K562 (cell line): ENCODE results near the gene B3GAT3. TPM values are rescaled to one million over a fixed set of nuclear protein-coding genes. Genes with fewer than 3 reads are reported as not detected.
A peak's percentile ranks its signal among the peaks of the same experiment; 100 is the strongest.

ENCODE experiments used
- CHD4 ChIP-seq: fragments of 200-600 bp; sonication (generic); IDR thresholded peaks from 3 replicates; pipeline ENCODE4 v1.6.1; 2012; ENCODE audit warnings: low read depth, mild to moderate bottlenecking, mixed read lengths, low read length, inconsistent platforms; ENCODE audit not compliant: insufficient read depth, insufficient replicate concordance, poor library complexity, severe bottlenecking
- EZH2 ChIP-seq: IDR thresholded peaks from 2 replicates; pipeline ENCODE4 v1.6.1; 2012; ENCODE audit warnings: low read depth, mild to moderate bottlenecking, inconsistent platforms, low read length, borderline replicate concordance
- GABPB2 ChIP-seq: fragments of 250-450 bp; sonication (Bioruptor Pico); conservative IDR thresholded peaks from 2 replicates; pipeline ENCODE4 v1.5.1; 2021; ENCODE audit warnings: mild to moderate bottlenecking
- HDAC3 ChIP-seq: fragments of 450-650 bp; IDR thresholded peaks from 2 replicates; pipeline ENCODE4 v1.6.1; 2018; ENCODE audit warnings: borderline replicate concordance, mild to moderate bottlenecking, moderate library complexity; ENCODE audit not compliant: partially characterized antibody
- KAT2B ChIP-seq: IDR thresholded peaks from one replicate; pipeline ENCODE4 v1.6.1; 2012; ENCODE audit warnings: low read depth, mild to moderate bottlenecking, control low read depth, inconsistent platforms, low read length, moderate library complexity
- NFE2L1 ChIP-seq: fragments of 450-650 bp; IDR thresholded peaks from 2 replicates; pipeline ENCODE4 v1.6.1; 2016; ENCODE audit warnings: missing genetic modification characterization, low read depth, mild to moderate bottlenecking, missing compliant biosample characterization, moderate library complexity, borderline replicate concordance
- NR2C2 ChIP-seq, 2 experiments: fragments of 200-800 bp in 1 of 2; sonication (Bioruptor generic) in 1 of 2; sonication (generic) in 1 of 2; formaldehyde crosslinking in 1 of 2; IDR thresholded peaks; 2 replicates each; pipeline versions ENCODE4 v1.6.1 to v1.8.0; 2016 to 2022; ENCODE audit warnings: mild to moderate bottlenecking in 1 of 2, missing compliant biosample characterization in 1 of 2, missing genetic modification characterization in 1 of 2, missing genetic modification reagents in 1 of 2
- PHTF2 ChIP-seq: fragments of 250-450 bp; sonication (Bioruptor Pico); IDR thresholded peaks from 2 replicates; pipeline ENCODE4 v1.5.0; 2021; ENCODE audit warnings: mild to moderate bottlenecking
- PML ChIP-seq: IDR thresholded peaks from 2 replicates; pipeline ENCODE4 v1.6.1; 2012; ENCODE audit warnings: low read length, inconsistent platforms
- SMAD3 ChIP-seq: fragments of 450-650 bp; formaldehyde crosslinking; conservative IDR thresholded peaks from 2 replicates; pipeline ENCODE4 v1.4.0; 2020; ENCODE audit warnings: mild to moderate bottlenecking
- SRF ChIP-seq, 2 experiments: fragments of 250-450, 450-650 bp in 1 of 2; sonication (Bioruptor Pico) in 1 of 2; sonication (generic) in 1 of 2; formaldehyde crosslinking; IDR thresholded peaks; 2 replicates each; pipeline versions ENCODE4 v1.5.0 to v1.5.1; 2020 to 2022; ENCODE audit warnings: mild to moderate bottlenecking in 1 of 2, missing genetic modification reagents in 1 of 2
- TARDBP ChIP-seq: fragments of 450-650 bp; IDR thresholded peaks from 2 replicates; pipeline ENCODE4 v1.6.1; 2016
- TCF3 ChIP-seq: sonication (generic); formaldehyde crosslinking; IDR thresholded peaks from 2 replicates; pipeline ENCODE4 v1.4.0; 2020; ENCODE audit warnings: mild to moderate bottlenecking, missing genetic modification reagents
- XRCC4 ChIP-seq: IDR thresholded peaks from one replicate; pipeline ENCODE4 v1.6.1; 2011; ENCODE audit not compliant: insufficient read depth, insufficient read length; ENCODE audit errors: extremely low read depth
- XRCC5 ChIP-seq: fragments of 200-400 bp; formaldehyde crosslinking; IDR thresholded peaks from 2 replicates; pipeline ENCODE4 v1.6.1; 2017; ENCODE audit warnings: low read depth, mild to moderate bottlenecking, low read length
- ZFX ChIP-seq: sonication (generic); formaldehyde crosslinking; IDR thresholded peaks from 2 replicates; pipeline ENCODE4 v1.8.0; 2022; ENCODE audit warnings: mild to moderate bottlenecking, missing genetic modification reagents, moderate library complexity
- ZNF133 ChIP-seq: fragments of 250-450 bp; sonication (Bioruptor Pico); IDR thresholded peaks from 2 replicates; pipeline ENCODE4 v1.4.0; 2020; ENCODE audit warnings: mild to moderate bottlenecking
- ZNF23 ChIP-seq: fragments of 250-450 bp; sonication (Bioruptor Pico); IDR thresholded peaks from 2 replicates; pipeline ENCODE4 v1.4.0; 2020; ENCODE audit warnings: mild to moderate bottlenecking
- ZNF324 ChIP-seq: fragments of 250-450 bp; sonication (Bioruptor Pico); IDR thresholded peaks from 2 replicates; pipeline ENCODE4 v1.4.0; 2020; ENCODE audit warnings: mild to moderate bottlenecking
- ZNF561 ChIP-seq: fragments of 450-650 bp; formaldehyde crosslinking; conservative IDR thresholded peaks from 2 replicates; pipeline ENCODE4 v1.4.0; 2020; ENCODE audit warnings: mild to moderate bottlenecking, moderate library complexity
- ZNF699 ChIP-seq: fragments of 250-450 bp; sonication (Bioruptor Pico); IDR thresholded peaks from 2 replicates; pipeline ENCODE4 v1.8.0; 2021; ENCODE audit warnings: mild to moderate bottlenecking, moderate library complexity; ENCODE audit not compliant: insufficient replicate concordance
- polyA plus RNA-seq, 8 experiments: library from polyadenylated mRNA; depleted of rRNA in 4 of 8; stranded (reverse) in 5 of 8; unstranded in 3 of 8; fragments of >200 nt; fragmentation: Nextera tagmentation in 2 of 8; fragmentation: Illumina TruSeq in 1 of 8; extraction: Ambion mirVana in 2 of 8; extraction: Trizol in 1 of 8; gene quantifications; 2 replicates each; pipeline versions ENCODE4 v1.2.1 to v1.2.3, GENCODE V29; 2011 to 2014; ENCODE audit warnings: inconsistent platforms in 1 of 8, missing spikeins in 1 of 8
- total RNA-seq, 7 experiments: library from RNA; depleted of rRNA in 6 of 7; stranded (reverse); fragments of >200 nt in 6 of 7; fragmentation: Illumina TruSeq in 2 of 7; extraction: Trizol in 2 of 7; gene quantifications; 2 replicates each; pipeline versions ENCODE4 v1.2.1 to v1.2.3, GENCODE V29; 2011 to 2021; ENCODE audit warnings: low replicate concordance in 1 of 7
- TF ChIP-seq, protein P1 (sequence below): fragments of 250-450 bp; sonication (Bioruptor Pico); IDR thresholded peaks from 2 replicates; pipeline ENCODE4 v1.5.0; 2021
- TF ChIP-seq, protein P2 (sequence below): fragments of 450-650 bp; formaldehyde crosslinking; conservative IDR thresholded peaks from 2 replicates; pipeline ENCODE4 v1.4.0; 2022; ENCODE audit warnings: mild to moderate bottlenecking, missing genetic modification characterization
- TF ChIP-seq, protein P3 (sequence below), 2 experiments: fragments of 450-650 bp in 1 of 2; sonication (generic) in 1 of 2; formaldehyde crosslinking in 1 of 2; IDR thresholded peaks in 1 of 2; conservative IDR thresholded peaks in 1 of 2; 2 replicates each; pipeline versions ENCODE4 v1.6.1 to v1.8.1; 2016 to 2023; ENCODE audit warnings: mild to moderate bottlenecking in 2 of 2, moderate library complexity in 2 of 2, inconsistent platforms in 1 of 2, missing genetic modification reagents in 1 of 2
- TF ChIP-seq, protein P4 (sequence below): IDR thresholded peaks from 2 replicates; pipeline ENCODE4 v1.6.1; 2011; ENCODE audit not compliant: insufficient read length; ENCODE audit errors: extremely low read depth

Gene B3GAT3
- total and polyA plus RNA-seq, 9 of the 15 experiments (the other 6 are each of a cell fraction or from before 2014, with no cell fraction given), result 0.30 to 64.0 (median 21.4) TPM

DNA sequence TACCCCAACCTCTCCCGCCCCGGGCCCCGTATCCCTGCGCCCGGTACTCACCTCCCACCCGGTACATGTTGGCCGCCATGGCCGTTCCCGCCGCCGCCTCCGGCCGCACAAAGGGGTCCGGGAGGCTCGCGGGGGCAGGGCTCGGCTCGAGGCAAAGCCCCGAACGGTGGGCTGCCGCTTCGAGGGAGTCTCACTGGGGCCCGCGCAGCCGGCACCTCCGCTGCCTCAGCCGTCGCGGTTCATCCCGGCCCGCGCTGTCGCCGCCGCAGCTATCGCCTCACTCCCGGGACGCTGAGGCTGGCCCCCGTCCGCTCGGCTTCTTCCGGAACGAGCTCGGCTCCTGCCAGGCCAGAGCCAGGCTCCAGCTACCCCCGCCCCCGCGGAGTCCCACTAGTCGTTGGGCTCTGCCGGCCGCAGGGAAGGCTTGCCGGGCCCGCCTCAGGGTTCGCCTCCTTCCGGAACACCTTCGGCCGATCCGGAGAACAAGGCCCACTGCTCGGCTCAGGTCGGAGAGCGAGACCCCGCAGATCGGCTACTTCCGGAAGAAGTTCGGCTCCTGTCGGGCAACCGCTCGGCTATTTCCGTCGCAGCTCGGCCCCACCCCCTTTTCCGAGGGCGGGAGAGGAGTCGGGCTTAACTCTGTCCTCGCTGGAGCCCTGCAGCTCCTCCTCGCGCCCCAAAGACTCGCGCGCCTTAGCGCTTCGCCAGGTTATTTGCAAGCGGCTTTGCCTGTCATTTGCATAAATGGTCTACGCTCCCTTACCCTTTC lies 20.2 kb downstream of the B3GAT3 start, which contains the start of gene MTA2 (continued):
- TF ChIP-seq SRF (CRISPR knock-in tag; IDR thresholded peaks at IDR 0.05) (no peak), KAT2B (no peak), TCF3 (CRISPR knock-in tag) (no peak; the same call in 1 of the 2 replicates), PHTF2 (CRISPR knock-in tag) (no peak), PML (no peak), SMAD3 (CRISPR knock-in tag) (no peak), ZNF133 (CRISPR knock-in tag) (no peak), EZH2 (no peak), NR2C2 (CRISPR knock-in tag; IDR thresholded peaks at IDR 0.05) (peak; percentile 17; the same call in 1 of the 2 replicates), NR2C2 (tag; IDR thresholded peaks at IDR 0.05) (peak; percentile 53; the same call in 1 of the 2 replicates), GABPB2 (no peak), TARDBP (no peak), ZNF23 (CRISPR knock-in tag) (no peak), NFE2L1 (tag) (no peak), HDAC3 (no peak), XRCC4 (no peak), ZFX (CRISPR knock-in tag) (peak; percentile 85), ZNF561 (no peak), ZNF699 (CRISPR knock-in tag) (no peak), ZNF324 (CRISPR knock-in tag) (no peak), CHD4 (no peak), XRCC5 (peak; percentile 84; the same call in 1 of the 2 replicates)
- TF ChIP-seq, protein P1, sequence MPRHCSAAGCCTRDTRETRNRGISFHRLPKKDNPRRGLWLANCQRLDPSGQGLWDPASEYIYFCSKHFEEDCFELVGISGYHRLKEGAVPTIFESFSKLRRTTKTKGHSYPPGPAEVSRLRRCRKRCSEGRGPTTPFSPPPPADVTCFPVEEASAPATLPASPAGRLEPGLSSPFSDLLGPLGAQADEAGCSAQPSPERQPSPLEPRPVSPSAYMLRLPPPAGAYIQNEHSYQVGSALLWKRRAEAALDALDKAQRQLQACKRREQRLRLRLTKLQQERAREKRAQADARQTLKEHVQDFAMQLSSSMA (CRISPR knock-in tag), result no peak
- TF ChIP-seq, protein P2, sequence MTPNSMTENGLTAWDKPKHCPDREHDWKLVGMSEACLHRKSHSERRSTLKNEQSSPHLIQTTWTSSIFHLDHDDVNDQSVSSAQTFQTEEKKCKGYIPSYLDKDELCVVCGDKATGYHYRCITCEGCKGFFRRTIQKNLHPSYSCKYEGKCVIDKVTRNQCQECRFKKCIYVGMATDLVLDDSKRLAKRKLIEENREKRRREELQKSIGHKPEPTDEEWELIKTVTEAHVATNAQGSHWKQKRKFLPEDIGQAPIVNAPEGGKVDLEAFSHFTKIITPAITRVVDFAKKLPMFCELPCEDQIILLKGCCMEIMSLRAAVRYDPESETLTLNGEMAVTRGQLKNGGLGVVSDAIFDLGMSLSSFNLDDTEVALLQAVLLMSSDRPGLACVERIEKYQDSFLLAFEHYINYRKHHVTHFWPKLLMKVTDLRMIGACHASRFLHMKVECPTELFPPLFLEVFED (CRISPR knock-in tag), result no peak
- TF ChIP-seq, protein P3, sequence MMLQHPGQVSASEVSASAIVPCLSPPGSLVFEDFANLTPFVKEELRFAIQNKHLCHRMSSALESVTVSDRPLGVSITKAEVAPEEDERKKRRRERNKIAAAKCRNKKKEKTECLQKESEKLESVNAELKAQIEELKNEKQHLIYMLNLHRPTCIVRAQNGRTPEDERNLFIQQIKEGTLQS (IDR thresholded peaks at IDR 0.05), result no peak
- TF ChIP-seq, protein P3 (CRISPR knock-in tag; conservative IDR thresholded peaks at IDR 0.05), result no peak
- TF ChIP-seq, protein P4, sequence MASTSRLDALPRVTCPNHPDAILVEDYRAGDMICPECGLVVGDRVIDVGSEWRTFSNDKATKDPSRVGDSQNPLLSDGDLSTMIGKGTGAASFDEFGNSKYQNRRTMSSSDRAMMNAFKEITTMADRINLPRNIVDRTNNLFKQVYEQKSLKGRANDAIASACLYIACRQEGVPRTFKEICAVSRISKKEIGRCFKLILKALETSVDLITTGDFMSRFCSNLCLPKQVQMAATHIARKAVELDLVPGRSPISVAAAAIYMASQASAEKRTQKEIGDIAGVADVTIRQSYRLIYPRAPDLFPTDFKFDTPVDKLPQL, result no peak
